ENCODE results near the gene EPB41L1.

Gene EPB41L1

GRCh38 chr20:36177716-36178115 is 23.2 kb downstream of the EPB41L1 start:
- H3K9me3 ChIP-seq (ENCODE audit: insufficient read depth, low read length, severe bottlenecking): no peaks in the 10 kb centered on the region
- H3K9ac ChIP-seq (ENCODE audit: low read depth, low read length): no peak overlapping the region
- H4K20me1 ChIP-seq (ENCODE audit: insufficient read depth, low read length): no peaks in the 10 kb centered on the region
- no peak overlapping the region for H2AFZ ChIP-seq (ENCODE audit: low read depth, low read length)
- no peak overlapping the region for H3K4me3 ChIP-seq (ENCODE audit: low read depth in 1 of 2, low read length in 2 of 2)
- TF ChIP-seq EZH2 (IDR thresholded peaks at IDR 0.05; ENCODE audit: borderline replicate concordance, low read depth, low read length, severe bottlenecking): no peak
- no peak for TF ChIP-seq CTCF (IDR thresholded peaks at IDR 0.05; ENCODE audit: borderline replicate concordance, extremely low read depth, low read length, poor library complexity, severe bottlenecking)
- no peak for DNase-seq
- no peaks in the 10 kb centered on the region for H3K36me3 ChIP-seq (ENCODE audit: insufficient read depth, low read length)
- no peak overlapping the region for H3K4me2 ChIP-seq (ENCODE audit: insufficient read depth, low read length)
- no peak for ATAC-seq (ENCODE audit: insufficient read depth, low read depth)
- peaks cover 34% of the 10 kb centered on the region for H3K27me3 ChIP-seq (ENCODE audit: insufficient read depth, low read length, poor library complexity)
- no peak overlapping the region for H3K27ac ChIP-seq (ENCODE audit: low read length)
- peaks cover 5% of the 10 kb centered on the region; the same call in 1 of the 2 replicates for H3K4me1 ChIP-seq (ENCODE audit: insufficient read depth, low read length)
- H3K79me2 ChIP-seq (ENCODE audit: insufficient read depth, low read length): no peaks in the 10 kb centered on the region

GRCh38 chr20:36179170-36179945 is 24.8 kb downstream of the EPB41L1 start:
- Histone ChIP-seq H3K4me1 (ENCODE audit: insufficient read depth, low read length) (no peaks in the 10 kb centered on the region), H3K4me2 (ENCODE audit: insufficient read depth, low read length) (no peak overlapping the region), H3K36me3 (ENCODE audit: insufficient read depth, low read length) (no peaks in the 10 kb centered on the region), H3K27ac (ENCODE audit: low read length) (no peak overlapping the region), H3K27me3 (ENCODE audit: insufficient read depth, low read length, poor library complexity) (peaks cover 29% of the 10 kb centered on the region), H2AFZ (ENCODE audit: low read depth, low read length) (no peak overlapping the region), H3K9ac (ENCODE audit: low read depth, low read length) (no peak overlapping the region), H3K9me3 (ENCODE audit: insufficient read depth, low read length, severe bottlenecking) (no peaks in the 10 kb centered on the region), H3K4me3 (ENCODE audit: low read depth in 1 of 2, low read length in 2 of 2) (no peak overlapping the region), H3K79me2 (ENCODE audit: insufficient read depth, low read length) (no peaks in the 10 kb centered on the region), H4K20me1 (ENCODE audit: insufficient read depth, low read length) (no peaks in the 10 kb centered on the region)
- no peak for TF ChIP-seq EZH2 (IDR thresholded peaks at IDR 0.05; ENCODE audit: borderline replicate concordance, low read depth, low read length, severe bottlenecking)
- DNase-seq (no peak), ATAC-seq (ENCODE audit: insufficient read depth, low read depth) (no peak)

- H3K36me3 ChIP-seq (ENCODE audit: insufficient read depth, low read length): no peaks in the 10 kb centered on the region
- DNase-seq (no peak), ATAC-seq (ENCODE audit: insufficient read depth, low read depth) (no peak)
- H3K27me3 ChIP-seq (ENCODE audit: insufficient read depth, low read length, poor library complexity): peaks cover 29% of the 10 kb centered on the region
- no peaks in the 10 kb centered on the region for H4K20me1 ChIP-seq (ENCODE audit: insufficient read depth, low read length)
- H3K27ac ChIP-seq (ENCODE audit: low read length): no peak overlapping the region
- no peak overlapping the region for H2AFZ ChIP-seq (ENCODE audit: low read depth, low read length)
- H3K9ac ChIP-seq (ENCODE audit: low read depth, low read length): no peak overlapping the region
- no peak overlapping the region for H3K4me2 ChIP-seq (ENCODE audit: insufficient read depth, low read length)
- no peak overlapping the region for H3K4me3 ChIP-seq (ENCODE audit: low read depth in 1 of 2, low read length in 2 of 2)
- H3K4me1 ChIP-seq (ENCODE audit: insufficient read depth, low read length): no peaks in the 10 kb centered on the region
- H3K79me2 ChIP-seq (ENCODE audit: insufficient read depth, low read length): no peaks in the 10 kb centered on the region
- no peaks in the 10 kb centered on the region for H3K9me3 ChIP-seq (ENCODE audit: insufficient read depth, low read length, severe bottlenecking)
- no peak for TF ChIP-seq EZH2 (IDR thresholded peaks at IDR 0.05; ENCODE audit: borderline replicate concordance, low read depth, low read length, severe bottlenecking)
- no peak for TF ChIP-seq CTCF (IDR thresholded peaks at IDR 0.05; ENCODE audit: borderline replicate concordance, extremely low read depth, low read length, poor library complexity, severe bottlenecking)
Measured at GRCh38 chr20:36180323-36180722, 25.8 kb downstream of the EPB41L1 start.

- H3K9ac ChIP-seq (ENCODE audit: low read depth, low read length): no peak overlapping the region
- H3K4me3 ChIP-seq (ENCODE audit: low read depth in 1 of 2, low read length in 2 of 2): no peak overlapping the region
- TF ChIP-seq CTCF (IDR thresholded peaks at IDR 0.05; ENCODE audit: borderline replicate concordance, extremely low read depth, low read length, poor library complexity, severe bottlenecking) (no peak), EZH2 (IDR thresholded peaks at IDR 0.05; ENCODE audit: borderline replicate concordance, low read depth, low read length, severe bottlenecking) (no peak)
- H3K4me2 ChIP-seq (ENCODE audit: insufficient read depth, low read length): no peak overlapping the region
- H3K27ac ChIP-seq (ENCODE audit: low read length): no peak overlapping the region
- no peak for ATAC-seq (ENCODE audit: insufficient read depth, low read depth)
- H3K36me3 ChIP-seq (ENCODE audit: insufficient read depth, low read length): no peaks in the 10 kb centered on the region
- no peaks in the 10 kb centered on the region for H4K20me1 ChIP-seq (ENCODE audit: insufficient read depth, low read length)
- peaks cover 21% of the 10 kb centered on the region for H3K27me3 ChIP-seq (ENCODE audit: insufficient read depth, low read length, poor library complexity)
- no peaks in the 10 kb centered on the region for H3K79me2 ChIP-seq (ENCODE audit: insufficient read depth, low read length)
- DNase-seq: no peak
- no peak overlapping the region for H2AFZ ChIP-seq (ENCODE audit: low read depth, low read length)
- no peaks in the 10 kb centered on the region for H3K9me3 ChIP-seq (ENCODE audit: insufficient read depth, low read length, severe bottlenecking)
- H3K4me1 ChIP-seq (ENCODE audit: insufficient read depth, low read length): no peaks in the 10 kb centered on the region
Measured at GRCh38 chr20:36181934-36182603, 27.5 kb downstream of the EPB41L1 start.

All from DND-41 (cell line).